Gastrocnemius medialis (tissue), 4 donors: ENCODE results near the gene PIK3CA. TPM values are rescaled to one million over a fixed set of nuclear protein-coding genes. Genes with fewer than 3 reads are reported as not detected.

Experiments
- ATAC-seq, 2 donors: fragments of 150-250 bp; one replicate each; pipeline ENCODE4 v1.9.1; 2016
- DNase-seq, 2 donors: peaks; one replicate each; pipeline ENCODE4 v3.0.0-alpha.2; 2019
- H3K27ac ChIP-seq, 4 donors: fragments of 200-600 bp; sonication (generic); 1 replicate in 1 of 4; 2 replicates in 3 of 4; pipeline ENCODE4 v1.5.1; 2016 to 2018; ENCODE audit warnings: mild to moderate bottlenecking in 2 of 4, moderate library complexity in 1 of 4
- H3K27me3 ChIP-seq, 3 donors: fragments of 200-600 bp; sonication (generic) in 2 of 3; 1 replicate in 1 of 3; 2 replicates in 2 of 3; pipeline versions ENCODE4 v1.5.1 to v1.6.0; 2016 to 2019; ENCODE audit warnings: mild to moderate bottlenecking in 1 of 3, moderate library complexity in 1 of 3
- H3K36me3 ChIP-seq, 2 donors: fragments of 200-600 bp; sonication (generic) in 1 of 2; one replicate each; pipeline ENCODE4 v1.5.1; 2017 to 2018
- H3K4me1 ChIP-seq, 2 donors: fragments of 200-600 bp; sonication (generic) in 1 of 2; one replicate each; pipeline ENCODE4 v1.5.1; 2016 to 2017; ENCODE audit warnings: mild to moderate bottlenecking in 2 of 2
- H3K4me3 ChIP-seq, 4 donors: fragments of 200-600 bp; sonication (generic) in 3 of 4; 1 replicate in 1 of 4; 2 replicates in 3 of 4; pipeline ENCODE4 v1.5.1; 2016 to 2019; ENCODE audit warnings: mild to moderate bottlenecking in 2 of 4
- H3K9me3 ChIP-seq, 3 donors: fragments of 200-600 bp; sonication (generic) in 2 of 3; 1 replicate in 1 of 3; 2 replicates in 2 of 3; pipeline ENCODE4 v1.5.1; 2016 to 2019
- POLR2A ChIP-seq, 2 donors: fragments of 450-650 bp; IDR thresholded peaks; one replicate each; pipeline ENCODE4 v1.6.1; 2017; ENCODE audit warnings: antibody characterized with exemption in 2 of 2, mild to moderate bottlenecking in 2 of 2, moderate library complexity in 2 of 2
- in situ Hi-C, 4 donors: fragments of 200-750 bp; cut with MboI; loops; one replicate each; pipeline versions ENCODE4 v1.15.0 to v1.8.0; 2017; ENCODE audit warnings: low sequenced_read_pairs in 4 of 4
- intact Hi-C: fragments of 100-400 bp; cut with DNase I; formaldehyde crosslinking; loops from one replicate; pipeline ENCODE4 v1.15.1; 2023; ENCODE audit warnings: low total_unique reads
- total RNA-seq, 4 donors: library from RNA; depleted of rRNA; stranded (reverse); fragments of >200 nt; gene quantifications; one replicate each; pipeline versions ENCODE4 v1.1.0 to v1.2.3, GENCODE V29; 2016
- TF ChIP-seq, protein P1 (sequence below), 5 experiments: fragments of 450-650 bp in 3 of 5; fragments of 200-600 bp in 2 of 5; sonication (generic) in 2 of 5; IDR thresholded peaks in 4 of 5; conservative IDR thresholded peaks in 1 of 5; 1 replicate in 4 of 5; 2 replicates in 1 of 5; pipeline ENCODE4 v1.5.1; 2016 to 2019; ENCODE audit warnings: antibody characterized with exemption in 5 of 5, mild to moderate bottlenecking in 3 of 5, moderate library complexity in 3 of 5

PIK3CA gene
- total RNA-seq, 4 donors from 2014 or later = 16.0 to 29.4 (median 23.1) TPM

DNA sequence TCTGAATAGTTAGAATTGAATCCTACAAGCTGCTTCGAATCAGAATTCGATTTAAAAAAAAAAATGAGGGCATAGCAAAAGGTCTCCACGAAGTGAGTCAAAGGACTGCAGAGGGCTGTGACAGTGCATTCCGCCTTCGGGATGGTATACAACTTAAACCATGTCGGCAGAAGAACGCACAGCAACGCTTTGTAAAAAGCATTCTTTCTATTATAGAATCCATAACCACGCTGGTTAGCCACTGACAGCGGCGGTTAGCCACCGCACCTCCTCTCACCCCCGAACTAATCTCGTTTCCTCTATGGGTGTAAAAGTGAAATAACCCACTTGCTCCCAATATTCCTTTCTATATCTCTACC, 664 bp upstream of the PIK3CA start:
- peak overlapping the region; percentile 68 to 96 (median 94) for H3K4me3 ChIP-seq
- DNase-seq (peak in 1 of 2 donors; percentile 5), ATAC-seq (peak; percentile 15 to 17)
- H3K4me1 ChIP-seq = peaks cover 30 to 33% of the 10 kb centered on the region in 2 donors
- H3K36me3 ChIP-seq = no peaks in the 10 kb centered on the region
- TF ChIP-seq, protein P1, sequence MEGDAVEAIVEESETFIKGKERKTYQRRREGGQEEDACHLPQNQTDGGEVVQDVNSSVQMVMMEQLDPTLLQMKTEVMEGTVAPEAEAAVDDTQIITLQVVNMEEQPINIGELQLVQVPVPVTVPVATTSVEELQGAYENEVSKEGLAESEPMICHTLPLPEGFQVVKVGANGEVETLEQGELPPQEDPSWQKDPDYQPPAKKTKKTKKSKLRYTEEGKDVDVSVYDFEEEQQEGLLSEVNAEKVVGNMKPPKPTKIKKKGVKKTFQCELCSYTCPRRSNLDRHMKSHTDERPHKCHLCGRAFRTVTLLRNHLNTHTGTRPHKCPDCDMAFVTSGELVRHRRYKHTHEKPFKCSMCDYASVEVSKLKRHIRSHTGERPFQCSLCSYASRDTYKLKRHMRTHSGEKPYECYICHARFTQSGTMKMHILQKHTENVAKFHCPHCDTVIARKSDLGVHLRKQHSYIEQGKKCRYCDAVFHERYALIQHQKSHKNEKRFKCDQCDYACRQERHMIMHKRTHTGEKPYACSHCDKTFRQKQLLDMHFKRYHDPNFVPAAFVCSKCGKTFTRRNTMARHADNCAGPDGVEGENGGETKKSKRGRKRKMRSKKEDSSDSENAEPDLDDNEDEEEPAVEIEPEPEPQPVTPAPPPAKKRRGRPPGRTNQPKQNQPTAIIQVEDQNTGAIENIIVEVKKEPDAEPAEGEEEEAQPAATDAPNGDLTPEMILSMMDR (IDR thresholded peaks at IDR 0.05 in 4 of 5, conservative IDR thresholded peaks at IDR 0.05 in 1 of 5) = peak in 1 of 5 experiments; percentile 30
- TF ChIP-seq POLR2A (IDR thresholded peaks at IDR 0.05) = no peak
- in situ Hi-C loops = loop anchor here (10.0 to 25.0 kb wide), 4 partner anchors 167 to 465 kb away; partner anchors contain the start of genes ACTL6A (in 1 of the 4), MRPL47 (in 1 of the 4), NDUFB5 (in 1 of the 4) and ZNF639 (in 1 of the 4)
- peak overlapping the region; percentile 93 to 98 (median 94) for H3K27ac ChIP-seq
- no peaks in the 10 kb centered on the region for H3K27me3 ChIP-seq
- H3K9me3 ChIP-seq = no peaks in the 10 kb centered on the region
- intact Hi-C loops = loop anchor here (1.0 to 5.0 kb wide), 5 partner anchors 35 to 455 kb away; partner anchors contain the start of genes ACTL6A, MRPL47 and NDUFB5

DNA sequence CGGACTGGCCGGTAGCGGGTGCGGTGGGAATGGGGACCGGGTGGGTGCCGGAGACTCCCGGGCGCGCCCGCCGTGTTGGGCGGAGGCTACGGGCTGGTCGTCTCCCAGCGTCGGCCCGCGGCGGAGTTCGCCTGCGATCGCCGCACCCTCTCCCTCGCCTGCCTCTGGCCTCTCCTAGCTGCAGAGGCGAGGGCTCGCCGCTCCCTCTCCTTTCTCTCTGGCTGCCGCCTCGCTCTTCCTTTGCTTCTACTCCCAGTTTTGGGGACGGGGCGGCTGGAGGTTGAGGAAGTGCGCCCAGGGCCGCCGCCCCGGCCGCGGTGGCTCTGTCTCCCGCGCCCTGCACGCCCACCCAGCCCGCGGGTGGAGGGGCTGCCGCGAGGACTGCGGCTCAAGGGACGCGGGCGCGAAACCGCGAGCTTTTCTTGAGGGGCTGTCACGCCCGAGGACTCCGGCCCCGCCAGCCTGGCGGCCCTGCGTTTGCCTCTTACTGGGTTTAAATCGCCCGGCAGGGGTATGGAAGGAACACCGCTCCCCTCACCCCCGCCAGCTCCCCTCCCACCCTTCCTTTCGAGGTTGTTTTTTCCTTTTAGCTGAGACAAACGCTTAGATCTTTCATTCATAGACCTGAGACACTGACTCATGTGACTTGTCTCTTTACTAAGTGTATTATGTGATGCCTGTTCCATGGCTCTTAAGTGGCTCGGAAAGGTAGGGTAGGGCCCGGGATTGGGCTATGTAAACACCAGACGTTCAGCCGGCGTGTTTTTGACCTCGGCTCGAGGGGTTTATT, 654 bp downstream of the PIK3CA start:
- Histone ChIP-seq H3K27me3 (no peaks in the 10 kb centered on the region), H3K4me1 (peaks cover 30 to 33% of the 10 kb centered on the region in 2 donors), H3K36me3 (no peaks in the 10 kb centered on the region), H3K4me3 (peak overlapping the region; percentile 68 to 96 (median 94)), H3K9me3 (no peaks in the 10 kb centered on the region), H3K27ac (peak overlapping the region; percentile 93 to 98 (median 94))
- peak; percentile 41 to 45 for ATAC-seq
- in situ Hi-C loops (loop anchor here (10.0 to 25.0 kb wide), 4 partner anchors 166 to 463 kb away; partner anchors contain the start of genes ACTL6A (in 1 of the 4), MRPL47 (in 1 of the 4), NDUFB5 (in 1 of the 4) and ZNF639 (in 1 of the 4)), intact Hi-C loops (loop anchor here (1.0 to 5.0 kb wide), 6 partner anchors 33 to 453 kb away; partner anchors contain the start of genes ACTL6A, MRPL47, NDUFB5 and ZMAT3)
- DNase-seq = peak; percentile 13 to 26
- TF ChIP-seq, protein P1 (IDR thresholded peaks at IDR 0.05 in 4 of 5, conservative IDR thresholded peaks at IDR 0.05 in 1 of 5) = no peak
- TF ChIP-seq POLR2A (IDR thresholded peaks at IDR 0.05) = no peak

DNA sequence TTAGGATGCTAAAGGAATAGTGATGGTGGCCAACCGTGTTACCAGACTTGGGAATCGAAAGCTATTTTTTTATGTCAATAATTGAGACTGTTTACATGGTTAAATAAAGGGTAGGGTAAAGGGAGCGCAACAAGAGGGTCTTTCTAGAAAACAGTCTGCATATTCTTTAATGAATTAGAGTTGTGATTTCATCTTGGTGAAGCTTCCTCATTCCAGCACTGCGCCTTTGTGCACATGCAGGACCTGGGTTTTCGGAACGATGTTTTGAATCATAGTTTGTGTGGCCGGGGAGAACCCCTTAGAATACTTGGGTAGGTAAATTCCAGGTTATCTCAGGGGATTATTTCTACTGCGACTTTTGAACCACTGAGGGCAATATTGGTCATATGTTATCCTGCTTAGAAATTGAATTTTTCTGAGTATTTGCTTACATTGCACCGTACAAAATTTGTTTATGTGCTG, 1.3 kb downstream of the PIK3CA start:
- Histone ChIP-seq H3K27ac (peak overlapping the region; percentile 93 to 98 (median 94)), H3K36me3 (no peaks in the 10 kb centered on the region), H3K4me3 (peak overlapping the region; percentile 68 to 96 (median 94)), H3K9me3 (no peaks in the 10 kb centered on the region), H3K27me3 (no peaks in the 10 kb centered on the region), H3K4me1 (peaks cover 30 to 33% of the 10 kb centered on the region in 2 donors)
- in situ Hi-C loops = loop anchor here (10.0 to 25.0 kb wide), 4 partner anchors 165 to 463 kb away; partner anchors contain the start of genes ACTL6A (in 1 of the 4), MRPL47 (in 1 of the 4), NDUFB5 (in 1 of the 4) and ZNF639 (in 1 of the 4)
- ATAC-seq (no peak), DNase-seq (no peak)
- intact Hi-C loops = loop anchor here (2.0 to 5.0 kb wide), 5 partner anchors 33 to 453 kb away; partner anchors contain the start of genes ACTL6A, MRPL47, NDUFB5 and ZMAT3
- TF ChIP-seq POLR2A (IDR thresholded peaks at IDR 0.05) = no peak
- TF ChIP-seq, protein P1 (IDR thresholded peaks at IDR 0.05 in 4 of 5, conservative IDR thresholded peaks at IDR 0.05 in 1 of 5) = no peak

DNA sequence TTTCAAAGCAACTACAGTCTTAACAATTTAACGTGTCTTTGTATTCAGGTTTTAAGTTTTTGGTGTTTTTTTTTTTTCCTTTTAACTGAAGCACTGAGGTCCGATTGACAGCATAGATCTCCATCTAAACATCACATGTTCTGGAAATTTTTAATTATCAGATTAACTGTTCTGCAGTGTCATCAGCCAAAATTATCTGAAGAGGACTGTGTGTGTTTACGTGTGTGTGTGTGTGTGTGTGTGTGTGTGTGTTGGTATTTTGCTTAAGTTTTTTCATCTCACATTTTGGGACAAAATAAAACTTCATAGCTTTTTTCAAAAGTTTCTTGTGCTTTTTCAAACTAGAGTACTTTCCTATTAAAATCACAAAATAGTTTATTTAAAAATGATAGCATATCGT, 1.8 kb downstream of the PIK3CA start:
- DNase-seq (no peak), ATAC-seq (no peak)
- Histone ChIP-seq H3K9me3 (no peaks in the 10 kb centered on the region), H3K27me3 (no peaks in the 10 kb centered on the region), H3K36me3 (no peaks in the 10 kb centered on the region), H3K4me3 (peak overlapping the region; percentile 68 to 96 (median 94)), H3K4me1 (peaks cover 33% of the 10 kb centered on the region in 2 donors), H3K27ac (peak overlapping the region; percentile 93 to 98 (median 94))
- intact Hi-C loops = loop anchor here (2.0 to 5.0 kb wide), 5 partner anchors 32 to 452 kb away; partner anchors contain the start of genes ACTL6A, MRPL47, NDUFB5 and ZMAT3
- TF ChIP-seq POLR2A (IDR thresholded peaks at IDR 0.05) = no peak
- TF ChIP-seq, protein P1 (IDR thresholded peaks at IDR 0.05 in 4 of 5, conservative IDR thresholded peaks at IDR 0.05 in 1 of 5) = no peak
- in situ Hi-C loops = loop anchor here (5.0 to 25.0 kb wide), 5 partner anchors 165 to 462 kb away; partner anchors contain the start of genes ACTL6A (in 1 of the 4), MRPL47 (in 1 of the 4), NDUFB5 (in 1 of the 4) and ZNF639 (in 1 of the 4)
